SK-N-SH treated with all-trans-retinoic acid at 6 μM for 48 hours (cell line): ENCODE results near the gene STARD6.

Source experiments
- OSR1 ChIP-seq: fragments of 250-450 bp; sonication (Bioruptor Pico); IDR thresholded peaks from 2 replicates; pipeline ENCODE4 v1.8.0; 2022; ENCODE audit warnings: moderate library complexity, mild to moderate bottlenecking, inconsistent platforms
- ZC3H10 ChIP-seq: fragments of 250-450 bp; sonication (Bioruptor Pico); IDR thresholded peaks from 2 replicates; pipeline ENCODE4 v1.5.1; 2021; ENCODE audit warnings: mild to moderate bottlenecking, moderate library complexity

DNA sequence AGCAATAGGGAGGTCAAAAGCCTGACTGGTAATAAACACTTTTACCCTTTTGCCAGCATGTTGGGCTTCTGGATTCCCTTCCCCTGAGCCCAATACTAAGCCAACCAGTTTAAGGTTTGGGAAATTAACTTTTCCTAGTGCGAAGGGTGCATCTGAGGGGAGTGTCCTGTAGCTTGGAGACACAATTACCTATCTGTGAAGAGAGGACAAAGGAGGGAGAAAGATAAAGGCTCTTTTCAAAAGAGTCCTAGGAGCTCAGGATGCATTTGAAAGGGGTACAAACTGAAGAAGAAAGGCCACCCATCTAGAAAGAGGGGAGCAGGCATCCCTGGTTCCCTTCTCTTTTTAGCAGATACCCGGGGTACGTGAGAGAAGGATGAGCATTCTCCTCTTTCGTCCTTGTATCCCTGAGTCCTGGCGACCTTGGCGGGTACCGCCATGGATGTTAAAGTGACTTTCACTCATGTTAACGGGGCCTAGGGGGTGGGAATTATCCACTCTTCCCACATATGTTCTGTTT lies 25.1 kb upstream of the STARD6 start:
- TF ChIP-seq ZC3H10 (CRISPR knock-in tag) = no peak
- TF ChIP-seq OSR1 = no peak
